A673 (cell line): ENCODE results near the gene NFKBIE. TPM values are rescaled to one million over a fixed set of nuclear protein-coding genes. Genes with fewer than 3 reads are reported as not detected.

Source experiments
- BruUV-seq: library from RNA; stranded (reverse); fragments of 400-500 nt; replicated peaks from 2 replicates; lab custom pipeline; 2021; lab: Mats Ljungman, UMichigan
- CTCF ChIA-PET: fragments of 300-600 bp; sonication (Branson Sonifier 250); formaldehyde crosslinking; loops from one replicate; lab custom pipeline; 2022; ENCODE audit warnings: antibody characterized with exemption; lab: Charles Lee
- POLR2A ChIA-PET: fragments of 300-600 bp; sonication (Branson Sonifier 250); formaldehyde crosslinking; loops from one replicate; lab custom pipeline; 2022; ENCODE audit warnings: antibody characterized with exemption; ENCODE audit not compliant: low non-redundant PET; lab: Charles Lee
- DNase-seq: peaks from one replicate; pipeline ENCODE4 v3.0.0-alpha.2; 2015; ENCODE audit warnings: low spot score
- H3K27ac ChIP-seq: fragments of 200-600 bp; sonication (generic); 2 replicates; pipeline ENCODE4 v1.5.1; 2016; ENCODE audit warnings: mixed run types, low read depth, mild to moderate bottlenecking, mixed read lengths, antibody characterized with exemption, low read length; ENCODE audit not compliant: poor library complexity, severe bottlenecking
- H3K27me3 ChIP-seq: fragments of 200-600 bp; sonication (generic); replicated peaks from 2 replicates; pipeline ENCODE4 v1.6.1; 2017; ENCODE audit warnings: mixed run types, low read depth, mild to moderate bottlenecking, mixed read lengths, antibody characterized with exemption, low read length; ENCODE audit not compliant: insufficient read depth, poor library complexity
- H3K36me3 ChIP-seq: fragments of 200-600 bp; sonication (generic); 2 replicates; pipeline ENCODE4 v1.6.1; 2016; ENCODE audit warnings: mixed run types, mild to moderate bottlenecking, mixed read lengths, antibody characterized with exemption, low read length; ENCODE audit not compliant: insufficient read depth, poor library complexity, severe bottlenecking
- H3K4me1 ChIP-seq: fragments of 200-600 bp; sonication (generic); 2 replicates; pipeline ENCODE4 v1.6.1; 2017; ENCODE audit warnings: mixed run types, mild to moderate bottlenecking, mixed read lengths, antibody characterized with exemption, low read length; ENCODE audit not compliant: insufficient read depth, poor library complexity, severe bottlenecking
- H3K4me3 ChIP-seq: fragments of 200-600 bp; sonication (generic); 2 replicates; pipeline ENCODE4 v1.5.1; 2016; ENCODE audit warnings: low read depth, mixed run types, mild to moderate bottlenecking, mixed read lengths, low read length; ENCODE audit not compliant: poor library complexity, severe bottlenecking
- H3K9me3 ChIP-seq: fragments of 200-600 bp; sonication (generic); 2 replicates; pipeline ENCODE4 v1.6.1; 2016; ENCODE audit warnings: mixed run types, low read depth, mild to moderate bottlenecking, mixed read lengths, antibody characterized with exemption, low read length; ENCODE audit not compliant: poor library complexity, severe bottlenecking
- EZH2 ChIP-seq: fragments of 200-600 bp; sonication (generic); IDR thresholded peaks from 2 replicates; pipeline ENCODE4 v1.6.1; 2017; ENCODE audit warnings: borderline replicate concordance, low read depth, mild to moderate bottlenecking, mixed read lengths, antibody characterized with exemption, low read length; ENCODE audit not compliant: poor library complexity, severe bottlenecking
- intact Hi-C: fragments of 100-400 bp; cut with micrococcal nuclease; formaldehyde crosslinking; loops from one replicate; pipeline ENCODE4 v1.10.0; 2022; ENCODE audit not compliant: unreplicated experiment
- total RNA-seq: library from RNA; stranded (reverse); gene quantifications from 2 replicates; pipeline ENCODE4 v1.2.3, GENCODE V29; 2021
- TF ChIP-seq, protein P1 (sequence below): fragments of 300-800, 200-600 bp; sonication (generic); conservative IDR thresholded peaks from 2 replicates; pipeline ENCODE4 v1.5.1; 2017; ENCODE audit warnings: low read depth, mild to moderate bottlenecking, antibody characterized with exemption, low read length, moderate library complexity, mixed read lengths

Gene NFKBIE
- total RNA-seq, 1 experiment from 2014 or later = 5.2 TPM

DNA sequence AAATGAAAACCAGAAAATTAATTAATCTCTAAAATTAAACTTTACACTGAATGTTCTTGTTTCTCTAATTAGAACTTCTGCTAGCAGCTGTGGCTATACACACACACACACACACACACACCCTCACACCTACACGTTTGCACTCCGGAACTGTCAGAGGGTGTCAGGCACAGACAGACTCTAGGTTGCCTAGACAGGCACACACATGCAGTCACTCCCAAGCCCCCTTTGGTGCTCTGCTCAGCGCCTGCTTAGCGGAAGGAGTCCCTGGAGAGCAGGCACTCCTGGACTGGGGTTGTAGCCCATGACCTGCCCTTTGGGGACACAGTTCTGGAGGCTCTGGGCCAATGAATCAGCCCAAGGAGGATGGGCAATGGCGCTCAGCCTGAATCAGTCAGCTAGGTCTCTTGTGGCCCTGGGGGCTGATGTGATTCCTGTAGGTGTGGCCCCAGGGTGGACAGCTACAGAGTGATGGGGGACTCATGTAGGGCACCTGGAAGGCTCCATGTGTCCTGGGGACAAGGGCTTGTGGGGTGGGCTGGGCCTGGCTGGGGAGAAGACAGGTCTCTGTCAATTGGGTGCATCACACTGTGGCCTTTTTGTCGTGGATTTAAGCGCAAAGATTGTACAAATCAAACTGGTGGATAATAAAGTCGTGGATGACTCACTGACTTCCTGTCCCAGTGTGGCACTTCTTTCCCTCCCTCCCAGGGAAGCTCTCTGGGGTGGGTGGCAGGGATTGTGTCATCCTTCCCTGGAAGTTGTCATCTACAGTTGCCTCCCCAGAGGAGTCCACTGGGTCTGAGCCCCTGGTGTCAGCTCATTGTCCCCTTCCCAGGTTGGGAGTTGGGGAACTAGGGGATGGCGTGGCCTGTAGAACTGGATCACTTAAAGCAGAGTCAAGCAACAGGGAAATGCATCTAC, 13.7 kb upstream of the NFKBIE start:
- peaks cover 6% of the 10 kb centered on the region for H3K4me1 ChIP-seq
- H3K9me3 ChIP-seq = no peaks in the 10 kb centered on the region
- no peaks in the 10 kb centered on the region for H3K36me3 ChIP-seq
- ChIA-PET CTCF (interaction anchor here (0.5 to 0.7 kb wide), 3 partner anchors 11 to 64 kb away, joined by 3 to 9 read pairs (median 3); no protein-coding TSS in a partner anchor), POLR2A (interaction anchor here (0.6 kb wide), 1 partner anchor 135 kb away, joined by 4 read pairs; no protein-coding TSS in a partner anchor)
- H3K27me3 ChIP-seq = peaks cover 4% of the 10 kb centered on the region
- BruUV-seq = TSS peak; percentile 27
- intact Hi-C loops = no loop called here
- no peak for TF ChIP-seq EZH2
- TF ChIP-seq, protein P1, sequence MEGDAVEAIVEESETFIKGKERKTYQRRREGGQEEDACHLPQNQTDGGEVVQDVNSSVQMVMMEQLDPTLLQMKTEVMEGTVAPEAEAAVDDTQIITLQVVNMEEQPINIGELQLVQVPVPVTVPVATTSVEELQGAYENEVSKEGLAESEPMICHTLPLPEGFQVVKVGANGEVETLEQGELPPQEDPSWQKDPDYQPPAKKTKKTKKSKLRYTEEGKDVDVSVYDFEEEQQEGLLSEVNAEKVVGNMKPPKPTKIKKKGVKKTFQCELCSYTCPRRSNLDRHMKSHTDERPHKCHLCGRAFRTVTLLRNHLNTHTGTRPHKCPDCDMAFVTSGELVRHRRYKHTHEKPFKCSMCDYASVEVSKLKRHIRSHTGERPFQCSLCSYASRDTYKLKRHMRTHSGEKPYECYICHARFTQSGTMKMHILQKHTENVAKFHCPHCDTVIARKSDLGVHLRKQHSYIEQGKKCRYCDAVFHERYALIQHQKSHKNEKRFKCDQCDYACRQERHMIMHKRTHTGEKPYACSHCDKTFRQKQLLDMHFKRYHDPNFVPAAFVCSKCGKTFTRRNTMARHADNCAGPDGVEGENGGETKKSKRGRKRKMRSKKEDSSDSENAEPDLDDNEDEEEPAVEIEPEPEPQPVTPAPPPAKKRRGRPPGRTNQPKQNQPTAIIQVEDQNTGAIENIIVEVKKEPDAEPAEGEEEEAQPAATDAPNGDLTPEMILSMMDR = no peak
- H3K4me3 ChIP-seq = no peak overlapping the region
- H3K27ac ChIP-seq = no peak overlapping the region
- peak; percentile 77 for DNase-seq

DNA sequence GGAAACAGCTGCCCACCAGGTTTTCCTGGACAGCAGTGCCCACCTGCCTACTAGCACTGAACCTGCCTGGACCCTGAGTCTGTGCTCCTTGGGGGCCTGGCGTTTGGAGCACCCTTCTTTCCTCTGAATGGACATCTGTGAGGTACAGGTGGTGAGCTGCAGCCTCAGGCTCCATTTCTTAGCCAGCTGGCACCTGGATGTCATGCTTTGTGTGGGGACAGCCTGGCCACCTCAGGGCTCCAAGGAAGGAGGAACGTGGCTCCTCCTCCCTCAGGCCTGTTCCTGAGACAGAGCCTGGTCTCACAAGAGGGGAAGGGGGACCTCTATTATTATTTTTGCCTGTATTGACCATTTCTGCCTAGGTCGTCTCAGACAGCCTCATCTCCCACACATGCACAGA, 13.0 kb upstream of the NFKBIE start:
- no peak for DNase-seq
- Histone ChIP-seq H3K4me3 (no peak overlapping the region), H3K4me1 (peaks cover 6% of the 10 kb centered on the region), H3K9me3 (no peaks in the 10 kb centered on the region), H3K27me3 (no peaks in the 10 kb centered on the region), H3K36me3 (no peaks in the 10 kb centered on the region), H3K27ac (no peak overlapping the region)
- intact Hi-C loops = no loop called here
- BruUV-seq = no TSS peak
- TF ChIP-seq EZH2 = no peak
- TF ChIP-seq, protein P1 = no peak
- POLR2A ChIA-PET = no interaction called here
- CTCF ChIA-PET = interaction anchor here (0.7 kb wide), 1 partner anchor 65 kb away, joined by 3 read pairs; no protein-coding TSS in a partner anchor

DNA sequence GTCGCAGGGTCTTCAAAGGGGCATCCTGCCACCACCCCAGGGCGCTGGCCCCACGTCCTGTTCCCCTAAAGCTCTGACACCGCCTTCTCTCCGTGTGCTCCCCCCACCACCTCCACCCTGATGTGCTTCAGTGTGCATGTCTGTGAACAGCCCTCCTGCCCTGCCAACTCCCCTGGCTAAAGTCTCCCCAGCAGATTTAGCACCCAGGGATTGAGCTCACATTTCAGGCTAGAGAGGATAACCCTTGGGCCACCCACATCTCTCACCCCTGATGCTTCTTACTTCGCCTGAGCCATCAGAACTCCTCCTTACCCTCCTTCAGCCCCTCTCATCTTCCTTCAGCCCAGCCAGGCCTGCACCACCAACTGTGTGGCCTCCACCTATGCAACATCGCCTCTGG, 12.4 kb upstream of the NFKBIE start:
- BruUV-seq = no TSS peak
- TF ChIP-seq, protein P1 = no peak
- TF ChIP-seq EZH2 = no peak
- Histone ChIP-seq H3K4me3 (no peak overlapping the region), H3K27me3 (no peaks in the 10 kb centered on the region), H3K36me3 (no peaks in the 10 kb centered on the region), H3K4me1 (peaks cover 6% of the 10 kb centered on the region), H3K9me3 (no peaks in the 10 kb centered on the region), H3K27ac (no peak overlapping the region)
- POLR2A ChIA-PET = no interaction called here
- CTCF ChIA-PET = no interaction called here
- no peak for DNase-seq
- intact Hi-C loops = no loop called here
